HAP-1 (cell line): ENCODE data around the gene ANGPTL3.
"Not testable (repeated sequence)": the region's sequence is repeated elsewhere in the genome, so short reads cannot be mapped to it uniquely, and the experiment has no call there.

ENCODE experiments used
- DNase-seq, 2 experiments: peaks; one replicate each; pipeline ENCODE4 v3.0.0-alpha.2; 2016 to 2020; ENCODE audit warnings: low spot score in 2 of 2
- H3K27me3 ChIP-seq: fragments of 250-450 bp; sonication (Bioruptor Pico); 2 replicates; pipeline ENCODE4 v1.5.1; 2020; ENCODE audit warnings: low read depth, mild to moderate bottlenecking, moderate library complexity
- H3K36me3 ChIP-seq: fragments of 250-450 bp; sonication (Bioruptor Pico); replicated peaks from 2 replicates; pipeline ENCODE4 v1.5.1; 2020; ENCODE audit warnings: mild to moderate bottlenecking
- H3K4me1 ChIP-seq: fragments of 250-450 bp; sonication (Bioruptor Pico); 2 replicates; pipeline ENCODE4 v1.5.1; 2020; ENCODE audit warnings: mild to moderate bottlenecking
- H3K4me3 ChIP-seq: fragments of 250-450 bp; sonication (Bioruptor Pico); 2 replicates; pipeline ENCODE4 v1.5.1; 2020; ENCODE audit warnings: mild to moderate bottlenecking, moderate library complexity
- H3K9me3 ChIP-seq: fragments of 250-450 bp; sonication (Bioruptor Pico); 2 replicates; pipeline ENCODE4 v1.5.1; 2020; ENCODE audit warnings: mild to moderate bottlenecking, moderate library complexity
- in situ Hi-C: fragments of 300-500 bp; cut with MboI; formaldehyde crosslinking; loops from 3 replicates; pipeline ENCODE4 v1.14.3; 2020; ENCODE audit warnings: low sequenced_read_pairs, inconsistent platforms, mixed read lengths

The ANGPTL3 gene

DNA sequence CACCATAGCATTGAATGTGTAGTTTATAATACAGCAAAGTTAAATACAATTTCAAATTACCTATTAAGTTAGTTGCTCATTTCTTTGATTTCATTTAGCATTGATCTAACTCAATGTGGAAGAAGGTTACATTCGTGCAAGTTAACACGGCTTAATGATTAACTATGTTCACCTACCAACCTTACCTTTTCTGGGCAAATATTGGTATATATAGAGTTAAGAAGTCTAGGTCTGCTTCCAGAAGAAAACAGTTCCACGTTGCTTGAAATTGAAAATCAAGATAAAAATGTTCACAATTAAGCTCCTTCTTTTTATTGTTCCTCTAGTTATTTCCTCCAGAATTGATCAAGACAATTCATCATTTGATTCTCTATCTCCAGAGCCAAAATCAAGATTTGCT is at the start of gene ANGPTL3:
ANGPTL3 (plus strand) TSS at position 240 of the 400 bp plus-strand sequence; CDS start at position 287, 47 bp downstream.
- H3K4me3 ChIP-seq, result no peak within 1 kb of the TSS
- no peak for DNase-seq
- H3K4me1 ChIP-seq, result no peaks in the 10 kb centered on the region
- no peaks in the 10 kb centered on the region for H3K9me3 ChIP-seq
- in situ Hi-C loops, result no loop called here
- H3K36me3 ChIP-seq, result no peaks in the 10 kb centered on the region
- no peaks in the 10 kb centered on the region for H3K27me3 ChIP-seq

GRCh38 chr1:62561306-62561705 is 36.0 kb upstream of the ANGPTL3 start:
- no peak for DNase-seq
- in situ Hi-C loops, result no loop called here
- no peaks in the 10 kb centered on the region for H3K27me3 ChIP-seq
- no peaks in the 10 kb centered on the region for H3K4me1 ChIP-seq
- no peaks in the 10 kb centered on the region for H3K36me3 ChIP-seq
- no peak overlapping the region for H3K4me3 ChIP-seq
- H3K9me3 ChIP-seq, result no peaks in the 10 kb centered on the region

GRCh38 chr1:62567182-62567581 is 30.1 kb upstream of the ANGPTL3 start:
- H3K27me3 ChIP-seq, in situ Hi-C loops, H3K36me3 ChIP-seq: not testable (repeated sequence)

GRCh38 chr1:62567926-62568325 is 29.4 kb upstream of the ANGPTL3 start:
- H3K27me3 ChIP-seq, in situ Hi-C loops, DNase-seq, H3K4me1 ChIP-seq, H3K36me3 ChIP-seq, H3K4me3 ChIP-seq, H3K9me3 ChIP-seq: not testable (repeated sequence)

More at GRCh38 chr1:62567182-62567581, 30.1 kb upstream of the ANGPTL3 start:
- not testable (repeated sequence) for DNase-seq, H3K4me3 ChIP-seq, H3K9me3 ChIP-seq, H3K4me1 ChIP-seq

DNA sequence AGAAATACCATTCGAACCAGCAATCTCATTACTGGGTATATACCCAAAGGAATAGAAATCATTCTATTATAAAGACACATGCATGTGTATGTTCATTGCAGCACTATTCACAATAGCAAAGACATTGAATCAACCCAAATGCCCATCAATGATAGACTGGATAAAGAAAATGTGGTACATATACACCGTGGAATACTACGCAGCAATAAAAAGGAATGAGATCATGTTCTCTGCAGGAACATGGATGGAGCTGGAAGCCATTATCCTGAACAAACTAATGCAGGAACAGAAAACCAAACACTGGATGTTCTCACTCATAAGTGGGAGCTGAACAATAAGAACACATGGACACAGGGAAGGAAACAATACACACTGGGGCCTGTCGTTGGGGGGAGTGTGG is 25.8 kb upstream of the ANGPTL3 start:
- in situ Hi-C loops, H3K36me3 ChIP-seq, H3K27me3 ChIP-seq, H3K4me3 ChIP-seq, DNase-seq, H3K4me1 ChIP-seq, H3K9me3 ChIP-seq: not testable (repeated sequence)

DNA sequence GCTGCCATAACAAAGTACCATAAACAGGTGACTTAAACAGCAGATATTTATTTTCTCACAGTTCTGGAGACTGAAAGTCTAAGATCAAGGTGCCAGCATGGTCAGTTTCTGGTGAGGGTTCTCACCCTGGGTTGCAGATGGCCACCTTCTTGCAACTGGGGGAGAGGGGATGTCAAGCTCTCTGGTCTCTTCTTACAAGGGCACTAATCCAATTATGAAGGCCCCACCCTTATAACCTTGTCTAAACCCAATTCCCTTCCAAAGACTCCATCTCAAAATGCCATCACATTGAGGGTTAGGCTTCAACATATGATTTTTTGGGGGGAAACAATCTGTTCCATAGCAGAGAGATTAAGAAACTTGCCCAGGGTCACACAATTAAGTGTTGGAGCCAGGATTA is 24.8 kb upstream of the ANGPTL3 start:
- DNase-seq, result no peak
- in situ Hi-C loops, result no loop called here
- no peaks in the 10 kb centered on the region for H3K9me3 ChIP-seq

GRCh38 chr1:62573675-62574074 is 23.6 kb upstream of the ANGPTL3 start:
- in situ Hi-C loops, result no loop called here
- Histone ChIP-seq H3K27me3 (no peaks in the 10 kb centered on the region), H3K4me1 (no peaks in the 10 kb centered on the region), H3K9me3 (no peaks in the 10 kb centered on the region), H3K36me3 (no peaks in the 10 kb centered on the region), H3K4me3 (no peak overlapping the region)
- no peak for DNase-seq

More for the DNA sequence above, 24.8 kb upstream of the ANGPTL3 start:
- Histone ChIP-seq H3K4me3 (no peak overlapping the region), H3K27me3 (no peaks in the 10 kb centered on the region), H3K4me1 (no peaks in the 10 kb centered on the region), H3K36me3 (no peaks in the 10 kb centered on the region)

- DNase-seq, result no peak
- in situ Hi-C loops, result no loop called here
These were observed 11.7 kb upstream of the ANGPTL3 start for GRCh38 chr1:62585469-62586155.

DNA sequence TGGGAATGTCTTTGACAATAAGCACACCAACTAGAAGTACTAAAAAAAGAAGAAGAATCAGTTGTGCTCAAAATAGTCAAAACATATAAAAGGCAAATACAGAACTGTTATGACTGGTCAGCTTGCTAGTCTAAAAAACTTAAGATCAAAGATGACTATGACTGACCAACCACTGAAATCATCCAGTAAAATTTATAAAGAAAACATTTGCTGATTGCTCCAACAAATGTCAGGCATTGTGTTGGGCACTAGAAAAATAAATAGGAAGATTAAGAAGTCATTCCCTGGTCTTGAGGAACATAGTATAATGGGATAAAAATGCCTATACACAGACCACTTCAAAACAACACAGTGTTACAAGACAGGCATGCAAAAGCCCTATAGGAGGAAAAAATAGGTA is 9.3 kb upstream of the ANGPTL3 start:
- Histone ChIP-seq H3K4me3 (no peak overlapping the region), H3K36me3 (no peaks in the 10 kb centered on the region), H3K9me3 (no peaks in the 10 kb centered on the region), H3K27me3 (no peaks in the 10 kb centered on the region), H3K4me1 (no peaks in the 10 kb centered on the region)
- in situ Hi-C loops, result no loop called here
- no peak for DNase-seq

More at GRCh38 chr1:62585469-62586155, 11.7 kb upstream of the ANGPTL3 start:
- Histone ChIP-seq H3K36me3 (no peaks in the 10 kb centered on the region), H3K27me3 (no peaks in the 10 kb centered on the region), H3K9me3 (no peaks in the 10 kb centered on the region), H3K4me3 (no peak overlapping the region), H3K4me1 (no peaks in the 10 kb centered on the region)

DNA sequence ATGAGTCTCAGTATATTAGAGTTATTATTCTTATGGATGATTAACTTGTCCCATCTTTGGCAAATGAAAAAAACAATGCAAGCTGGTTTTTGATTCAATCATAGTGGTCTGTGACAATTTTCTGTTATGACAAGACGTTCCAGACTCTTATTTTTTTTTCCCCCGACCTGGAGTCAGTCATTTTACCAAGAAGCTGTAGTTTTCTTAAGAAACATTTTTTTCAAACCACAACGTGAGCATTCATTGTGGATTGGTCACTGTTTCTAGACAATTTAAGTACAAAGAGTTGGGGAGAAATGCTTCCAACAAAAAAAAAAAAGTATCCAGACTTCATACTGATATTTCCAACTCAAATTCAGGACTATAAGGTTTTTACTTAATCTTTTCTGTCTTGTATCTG is 8.0 kb upstream of the ANGPTL3 start:
- no peaks in the 10 kb centered on the region for H3K9me3 ChIP-seq
- no peaks in the 10 kb centered on the region for H3K4me1 ChIP-seq
- in situ Hi-C loops, result no loop called here
- no peak overlapping the region for H3K4me3 ChIP-seq
- H3K36me3 ChIP-seq, result no peaks in the 10 kb centered on the region
- no peak for DNase-seq
- H3K27me3 ChIP-seq, result no peaks in the 10 kb centered on the region

DNA sequence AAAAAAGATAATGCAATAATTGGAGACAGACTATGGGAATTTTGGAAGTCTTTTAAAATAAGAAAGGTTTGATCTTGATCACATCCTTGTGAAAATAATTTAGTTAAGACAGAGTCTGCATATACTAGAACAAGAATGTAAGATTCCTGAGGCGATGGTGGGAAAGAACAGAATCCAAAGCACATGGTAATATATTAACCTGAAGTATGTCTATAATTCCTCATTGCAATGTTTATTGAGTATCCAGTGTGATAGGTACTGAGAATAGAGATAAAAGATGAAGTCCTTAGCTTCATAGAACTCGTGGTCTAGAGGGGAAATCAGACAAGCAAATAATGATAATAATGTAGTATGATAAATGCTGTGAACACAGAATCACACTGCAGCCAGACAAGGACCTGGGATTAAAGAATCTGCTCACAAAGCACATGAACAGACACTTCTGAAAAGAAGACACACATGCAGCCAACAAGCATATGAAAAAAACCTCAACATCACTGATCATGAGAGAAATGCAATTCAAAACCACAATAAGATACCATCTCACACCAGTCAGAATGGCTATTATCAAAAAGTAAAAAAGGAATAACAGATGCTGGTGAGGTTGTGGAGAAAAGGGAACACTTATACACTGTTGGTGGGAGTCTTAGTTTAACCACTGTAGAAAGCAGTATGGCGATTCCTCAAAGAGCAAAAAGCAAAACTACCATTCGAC is 6.9 kb upstream of the ANGPTL3 start:
- no peaks in the 10 kb centered on the region for H3K27me3 ChIP-seq
- H3K9me3 ChIP-seq, result no peaks in the 10 kb centered on the region
- no peak for DNase-seq
- in situ Hi-C loops, result no loop called here
- no peaks in the 10 kb centered on the region for H3K36me3 ChIP-seq
- no peak overlapping the region for H3K4me3 ChIP-seq
- H3K4me1 ChIP-seq, result no peaks in the 10 kb centered on the region

- in situ Hi-C loops, result no loop called here
- H3K36me3 ChIP-seq, result no peaks in the 10 kb centered on the region
- no peaks in the 10 kb centered on the region for H3K9me3 ChIP-seq
- no peaks in the 10 kb centered on the region for H3K4me1 ChIP-seq
- no peaks in the 10 kb centered on the region for H3K27me3 ChIP-seq
- DNase-seq, result no peak
- no peak overlapping the region for H3K4me3 ChIP-seq
These were observed 6.4 kb upstream of the ANGPTL3 start for GRCh38 chr1:62590970-62591368.

- H3K4me3 ChIP-seq, result no peak overlapping the region
- DNase-seq, result no peak
- H3K4me1 ChIP-seq, result no peaks in the 10 kb centered on the region
- H3K27me3 ChIP-seq, result no peaks in the 10 kb centered on the region
- H3K9me3 ChIP-seq, result no peaks in the 10 kb centered on the region
- no peaks in the 10 kb centered on the region for H3K36me3 ChIP-seq
- in situ Hi-C loops, result no loop called here
These were observed 3.4 kb upstream of the ANGPTL3 start for GRCh38 chr1:62593825-62594394.

DNA sequence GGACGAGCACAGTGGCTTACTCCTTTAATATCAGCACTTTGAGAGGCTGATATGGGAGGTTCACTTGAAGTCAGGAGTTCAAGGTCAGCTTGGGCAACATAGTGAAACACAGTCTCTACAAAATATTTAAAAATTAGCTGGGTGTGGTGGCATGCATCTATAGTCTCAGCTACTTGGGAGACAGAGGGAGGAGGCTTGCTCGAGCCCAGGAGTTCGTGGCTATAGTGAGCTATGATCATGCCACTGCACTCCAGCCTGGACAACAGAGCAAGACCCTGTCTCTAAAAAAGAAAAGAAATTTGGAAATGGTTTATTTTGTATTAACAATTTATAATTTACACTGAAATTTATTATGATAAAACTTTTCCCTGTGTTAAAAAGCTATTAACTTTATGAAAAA is 1.7 kb upstream of the ANGPTL3 start:
- Histone ChIP-seq H3K4me3 (no peak overlapping the region), H3K4me1 (no peaks in the 10 kb centered on the region), H3K27me3 (no peaks in the 10 kb centered on the region), H3K36me3 (no peaks in the 10 kb centered on the region), H3K9me3 (no peaks in the 10 kb centered on the region)
- in situ Hi-C loops, result no loop called here
- DNase-seq, result no peak
